K562 (cell line): ENCODE data around the gene MMD2. TPM values are rescaled to one million over a fixed set of nuclear protein-coding genes. Genes with fewer than 3 reads are reported as not detected.

Experiments used
- ATAC-seq: fragments of 200-7000 bp; cut with Tn5 transposase; 3 replicates; pipeline ENCODE4 v1.9.1; 2020; ENCODE audit warnings: moderate library complexity
- BruUV-seq: library from RNA; stranded (reverse); fragments of 400-500 nt; replicated peaks from 2 replicates; lab custom pipeline; 2021; lab: Mats Ljungman, UMichigan
- CTCF ChIA-PET: fragments of 300-600 bp; formaldehyde crosslinking; extraction: SDS; loops from one replicate; lab custom pipeline; 2021; ENCODE audit warnings: low intra/inter-chr PET ratio; lab: Yijun Ruan, JAX
- POLR2A ChIA-PET: fragments of 300-600, 350-650 bp; sonication (Branson Sonifier 250); formaldehyde crosslinking; extraction: SDS; loops from one replicate; lab custom pipeline; 2021; ENCODE audit warnings: antibody characterized with exemption, inconsistent platforms; lab: Yijun Ruan, JAX
- DNase-seq, 4 experiments: peaks; one replicate each; pipeline versions ENCODE4 v3.0.0 to v3.0.0-alpha.2; 2011 to 2018; ENCODE audit warnings: low spot score in 3 of 4, mixed read lengths in 3 of 4; ENCODE audit errors: extremely low read depth in 1 of 4
- FAIRE-seq: peaks from 2 replicates; lab custom pipeline; 2011; peaks lifted over from hg19 to GRCh38; lab: Jason Lieb, UNC
- H2AFZ ChIP-seq: 2 replicates; pipeline ENCODE4 v1.6.0; 2011; ENCODE audit warnings: low read depth, low read length, control low read depth, inconsistent platforms
- H3K27ac ChIP-seq: fragments of 200-600 bp; 3 replicates; pipeline ENCODE4 v1.8.0; 2011; ENCODE audit warnings: low read depth, mild to moderate bottlenecking, control low read depth, inconsistent platforms, low read length, moderate library complexity, mixed read lengths; ENCODE audit errors: extremely low read depth
- H3K27me3 ChIP-seq, 2 experiments: fragments of 300-600 bp in 1 of 2; 2 replicates in 1 of 2; 3 replicates in 1 of 2; pipeline versions ENCODE4 v1.6.0 to v1.8.0; 2011; ENCODE audit warnings: inconsistent platforms in 2 of 2, low read length in 2 of 2, mild to moderate bottlenecking in 1 of 2, mixed read lengths in 1 of 2, moderate library complexity in 1 of 2; ENCODE audit not compliant: control insufficient read depth in 2 of 2, insufficient read depth in 2 of 2
- H3K36me3 ChIP-seq: fragments of 300-600 bp; 3 replicates; pipeline ENCODE4 v1.8.0; 2011; ENCODE audit warnings: mild to moderate bottlenecking, low read length, inconsistent platforms; ENCODE audit not compliant: control insufficient read depth, insufficient read depth
- H3K4me1 ChIP-seq, 2 experiments: fragments of 200-600 bp in 1 of 2; replicated peaks in 1 of 2; 2 replicates in 1 of 2; 3 replicates in 1 of 2; pipeline versions ENCODE4 v1.5.1 to v1.8.0; 2011; ENCODE audit warnings: inconsistent platforms in 2 of 2, low read length in 2 of 2, mild to moderate bottlenecking in 1 of 2, mixed read lengths in 1 of 2, moderate library complexity in 1 of 2; ENCODE audit not compliant: control insufficient read depth in 2 of 2, insufficient read depth in 2 of 2
- H3K4me2 ChIP-seq: 2 replicates; pipeline ENCODE4 v1.6.1; 2011; ENCODE audit warnings: low read length, control low read depth, inconsistent platforms, mixed read lengths; ENCODE audit not compliant: insufficient read depth
- H3K4me3 ChIP-seq: fragments of 200-600 bp; sonication (generic), shearing (Covaris generic); 2 replicates; pipeline ENCODE4 v1.5.1; 2016; ENCODE audit warnings: control low read depth, inconsistent platforms
- H3K79me2 ChIP-seq: fragments of 200-600 bp; 3 replicates; pipeline ENCODE4 v1.8.0; 2011; ENCODE audit warnings: low read length, inconsistent platforms; ENCODE audit not compliant: control insufficient read depth, insufficient read depth
- H3K9ac ChIP-seq, 2 experiments: 2 replicates each; pipeline versions ENCODE4 v1.6.0 to v1.6.1; 2011; ENCODE audit warnings: low read depth in 2 of 2, low read length in 2 of 2, control low read depth in 1 of 2, inconsistent platforms in 1 of 2, mild to moderate bottlenecking in 1 of 2, mixed read lengths in 1 of 2; ENCODE audit not compliant: insufficient read depth in 1 of 2
- H3K9me1 ChIP-seq: one replicate; pipeline ENCODE4 v1.6.0; 2011; ENCODE audit warnings: inconsistent platforms, mild to moderate bottlenecking, low read length, moderate library complexity; ENCODE audit not compliant: control insufficient read depth, insufficient read depth
- H3K9me3 ChIP-seq: replicated peaks from 2 replicates; pipeline ENCODE4 v1.5.1; 2011; ENCODE audit warnings: low read depth, low read length, inconsistent platforms; ENCODE audit not compliant: control insufficient read depth, insufficient read depth
- H4K20me1 ChIP-seq: replicated peaks from 2 replicates; pipeline ENCODE4 v1.6.1; 2011; ENCODE audit warnings: low read length, inconsistent platforms, mixed read lengths; ENCODE audit not compliant: control insufficient read depth, insufficient read depth
- HDAC2 ChIP-seq: fragments of 450-650 bp; IDR thresholded peaks from 2 replicates; pipeline ENCODE4 v1.6.1; 2016; ENCODE audit warnings: mild to moderate bottlenecking
- HDGF ChIP-seq: fragments of 450-650 bp; IDR thresholded peaks from 2 replicates; pipeline ENCODE4 v1.6.1; 2016
- POU5F1 ChIP-seq: fragments of 150-350 bp; IDR thresholded peaks from 2 replicates; pipeline ENCODE4 v1.6.1; 2014; ENCODE audit warnings: borderline replicate concordance, low read length, low read depth, mild to moderate bottlenecking; ENCODE audit not compliant: partially characterized antibody
- TAF15 ChIP-seq: fragments of 200-400 bp; formaldehyde crosslinking; IDR thresholded peaks from 2 replicates; pipeline ENCODE4 v1.6.1; 2017; ENCODE audit warnings: mild to moderate bottlenecking, low read depth, low read length, moderate library complexity
- TEAD1 ChIP-seq, 2 experiments: fragments of 450-650 bp in 1 of 2; sonication (generic) in 1 of 2; formaldehyde crosslinking; IDR thresholded peaks; 2 replicates each; pipeline versions ENCODE4 v1.4.0 to v1.8.0; 2020 to 2022; ENCODE audit warnings: mild to moderate bottlenecking in 2 of 2, missing genetic modification reagents in 1 of 2
- ZNF146 ChIP-seq: IDR thresholded peaks from one replicate; pipeline ENCODE4 v1.6.1; 2018; ENCODE audit warnings: missing compliant biosample characterization; ENCODE audit not compliant: unreplicated experiment
- ZNF644 ChIP-seq: fragments of 200-800 bp; sonication (Bioruptor generic); IDR thresholded peaks from 2 replicates; pipeline ENCODE4 v1.6.1; 2016; ENCODE audit warnings: low read depth, missing genetic modification characterization, missing compliant biosample characterization
- WGBS: fragments of 100-300 bp; shearing (Covaris generic); methylation state at CpG from one replicate; pipeline ENCODE4 v1.1.6; 2016; ENCODE audit warnings: low coverage, mixed read lengths; ENCODE audit not compliant: insufficient coverage; ENCODE audit errors: missing lambda C conversion rate; 5-methylcytosine and 5-hydroxymethylcytosine counted together
- in situ Hi-C: fragments of 300-500 bp; cut with MboI; formaldehyde crosslinking; loops from 4 replicates; pipeline ENCODE4 v1.15.0; 2018; ENCODE audit warnings: inconsistent platforms, mixed read lengths
- intact Hi-C: fragments of 100-400 bp; cut with micrococcal nuclease; formaldehyde crosslinking; loops from 2 replicates; pipeline ENCODE4 v1.14.2; 2022
- polyA plus RNA-seq, 8 experiments: library from polyadenylated mRNA; depleted of rRNA in 4 of 8; stranded (reverse) in 5 of 8; unstranded in 3 of 8; fragments of >200 nt; fragmentation: Nextera tagmentation in 2 of 8; fragmentation: Illumina TruSeq in 1 of 8; extraction: Ambion mirVana in 2 of 8; extraction: Trizol in 1 of 8; gene quantifications; 2 replicates each; pipeline versions ENCODE4 v1.2.1 to v1.2.3, GENCODE V29; 2011 to 2014; ENCODE audit warnings: inconsistent platforms in 1 of 8, missing spikeins in 1 of 8
- total RNA-seq, 7 experiments: library from RNA; depleted of rRNA in 6 of 7; stranded (reverse); fragments of >200 nt in 6 of 7; fragmentation: Illumina TruSeq in 2 of 7; extraction: Trizol in 2 of 7; gene quantifications; 2 replicates each; pipeline versions ENCODE4 v1.2.1 to v1.2.3, GENCODE V29; 2011 to 2021; ENCODE audit warnings: low replicate concordance in 1 of 7
- TF ChIP-seq, protein P1 (sequence below): sonication (generic); IDR thresholded peaks from 2 replicates; pipeline ENCODE4 v1.6.1; 2016
- TF ChIP-seq, protein P2 (sequence below): fragments of 250-450 bp; sonication (Bioruptor Pico); IDR thresholded peaks from 2 replicates; pipeline ENCODE4 v1.8.0; 2022; ENCODE audit warnings: inconsistent platforms, mild to moderate bottlenecking, moderate library complexity, borderline replicate concordance

The MMD2 gene
- total and polyA plus RNA-seq, 9 of the 15 experiments (the other 6 are each of a cell fraction or from before 2014, with no cell fraction given), result not detected

DNA sequence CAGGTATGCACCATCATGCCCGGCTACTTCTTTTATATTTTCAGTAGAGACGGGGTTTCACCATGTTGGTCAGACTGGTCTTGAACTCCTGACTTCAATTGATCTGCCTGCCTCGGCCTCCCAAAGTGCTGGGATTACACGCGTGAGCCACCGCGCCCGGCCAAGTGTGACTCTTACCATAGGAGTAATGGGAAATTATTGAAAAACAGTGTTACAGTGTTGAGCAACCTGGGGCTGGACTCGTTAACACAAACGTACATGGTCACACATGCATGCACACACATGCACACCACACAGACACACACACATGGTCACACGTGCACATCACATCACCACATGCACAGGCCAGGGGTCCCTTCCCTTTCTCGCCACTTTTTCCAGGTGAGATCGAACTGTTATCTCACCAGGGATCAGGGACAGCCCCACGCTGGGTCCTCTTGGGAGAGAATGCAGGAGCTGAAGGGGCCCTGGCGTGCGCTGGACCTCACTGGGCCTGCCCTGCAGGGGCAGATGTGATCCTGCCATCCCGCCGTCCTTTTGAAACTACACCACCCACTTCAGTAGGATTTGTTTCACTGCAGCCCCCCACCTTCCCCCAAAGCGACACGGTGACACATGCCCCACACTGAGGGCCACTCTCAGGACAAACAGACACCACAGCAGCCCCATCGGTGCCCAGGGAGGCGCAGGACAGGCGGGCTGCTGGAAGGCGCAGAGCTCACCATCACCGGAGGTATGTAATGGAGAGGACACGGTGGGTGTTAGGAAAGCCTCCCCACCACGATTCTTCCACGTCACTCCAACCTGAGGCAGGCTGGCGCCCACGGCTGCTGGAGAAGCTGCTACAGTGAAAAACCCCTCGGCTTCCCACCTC, 85.7 kb downstream of the MMD2 start:
- no peaks in the 10 kb centered on the region; the same call in 2 of the 3 replicates for H3K79me2 ChIP-seq
- 81% methylated on average over 27 of the region's 31 CpGs for WGBS
- peaks cover 4% of the 10 kb centered on the region; the same call in 1 of the 2 replicates for H4K20me1 ChIP-seq
- H3K36me3 ChIP-seq, result peaks cover 17% of the 10 kb centered on the region; the same call in 1 of the 3 replicates
- FAIRE-seq (no peak), DNase-seq (no peak), ATAC-seq (no peak)
- H3K4me3 ChIP-seq, result no peak overlapping the region
- BruUV-seq, result no TSS peak
- in situ Hi-C loops, result no loop called here
- TF ChIP-seq POU5F1 (no peak), TAF15 (no peak), ZNF644 (tag) (no peak), HDGF (no peak), ZNF146 (CRISPR knock-in tag) (no peak), HDAC2 (no peak), TEAD1 (CRISPR knock-in tag; IDR thresholded peaks at IDR 0.05) (no peak)
- TF ChIP-seq, protein P1, sequence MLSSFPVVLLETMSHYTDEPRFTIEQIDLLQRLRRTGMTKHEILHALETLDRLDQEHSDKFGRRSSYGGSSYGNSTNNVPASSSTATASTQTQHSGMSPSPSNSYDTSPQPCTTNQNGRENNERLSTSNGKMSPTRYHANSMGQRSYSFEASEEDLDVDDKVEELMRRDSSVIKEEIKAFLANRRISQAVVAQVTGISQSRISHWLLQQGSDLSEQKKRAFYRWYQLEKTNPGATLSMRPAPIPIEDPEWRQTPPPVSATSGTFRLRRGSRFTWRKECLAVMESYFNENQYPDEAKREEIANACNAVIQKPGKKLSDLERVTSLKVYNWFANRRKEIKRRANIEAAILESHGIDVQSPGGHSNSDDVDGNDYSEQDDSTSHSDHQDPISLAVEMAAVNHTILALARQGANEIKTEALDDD, result no peak
- TF ChIP-seq, protein P2, sequence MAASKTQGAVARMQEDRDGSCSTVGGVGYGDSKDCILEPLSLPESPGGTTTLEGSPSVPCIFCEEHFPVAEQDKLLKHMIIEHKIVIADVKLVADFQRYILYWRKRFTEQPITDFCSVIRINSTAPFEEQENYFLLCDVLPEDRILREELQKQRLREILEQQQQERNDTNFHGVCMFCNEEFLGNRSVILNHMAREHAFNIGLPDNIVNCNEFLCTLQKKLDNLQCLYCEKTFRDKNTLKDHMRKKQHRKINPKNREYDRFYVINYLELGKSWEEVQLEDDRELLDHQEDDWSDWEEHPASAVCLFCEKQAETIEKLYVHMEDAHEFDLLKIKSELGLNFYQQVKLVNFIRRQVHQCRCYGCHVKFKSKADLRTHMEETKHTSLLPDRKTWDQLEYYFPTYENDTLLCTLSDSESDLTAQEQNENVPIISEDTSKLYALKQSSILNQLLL (CRISPR knock-in tag), result no peak
- H3K27ac ChIP-seq, result no peak overlapping the region
- no peaks in the 10 kb centered on the region for H3K9me1 ChIP-seq
- no peak overlapping the region for H2AFZ ChIP-seq
- H3K4me1 ChIP-seq, result peaks cover 7 to 26% of the 10 kb centered on the region in 2 experiments; a peak in 4 of 5 replicates
- H3K4me2 ChIP-seq, result no peak overlapping the region
- ChIA-PET POLR2A (interaction anchor here (0.5 to 0.6 kb wide), 2 partner anchors 9 to 19 kb away, joined by 3 to 4 read pairs; no protein-coding TSS in a partner anchor), CTCF (no interaction called here)
- H3K9ac ChIP-seq, result no peak overlapping the region
- no peaks in the 10 kb centered on the region for H3K27me3 ChIP-seq
- H3K9me3 ChIP-seq, result no peaks in the 10 kb centered on the region
- intact Hi-C loops, result no loop called here
